SK-N-SH treated with all-trans-retinoic acid at 6 μM for 48 hours (cell line): Measurements from ENCODE around the gene SYTL2.
A peak's percentile ranks its signal among the peaks of the same experiment; 100 is the strongest.

Source experiments
- ATAC-seq: fragments of 200-7000 bp; cut with Tn5 transposase; 3 replicates; pipeline ENCODE4 v1.9.1; 2020; ENCODE audit warnings: mild to moderate bottlenecking, moderate library complexity
- ARNTL ChIP-seq: fragments of 450-650 bp; formaldehyde crosslinking; IDR thresholded peaks from 2 replicates; pipeline ENCODE4 v1.5.0; 2020; ENCODE audit warnings: low read depth, mild to moderate bottlenecking, moderate library complexity, borderline replicate concordance
- BACH2 ChIP-seq: fragments of 250-450 bp; sonication (Bioruptor Pico); IDR thresholded peaks from 2 replicates; pipeline ENCODE4 v1.9.0; 2021; ENCODE audit warnings: mild to moderate bottlenecking, borderline replicate concordance
- CREB5 ChIP-seq: fragments of 250-450 bp; sonication (Bioruptor Pico); IDR thresholded peaks from 2 replicates; pipeline ENCODE4 v1.5.1; 2020; ENCODE audit warnings: low read depth, mild to moderate bottlenecking, moderate library complexity
- CSDC2 ChIP-seq: fragments of 250-450 bp; sonication (Bioruptor Pico); IDR thresholded peaks from 2 replicates; pipeline ENCODE4 v1.5.0; 2020; ENCODE audit warnings: mild to moderate bottlenecking, moderate library complexity
- CSRNP3 ChIP-seq: fragments of 250-450 bp; sonication (Bioruptor Pico); IDR thresholded peaks from 2 replicates; pipeline ENCODE4 v1.5.1; 2021; ENCODE audit warnings: mild to moderate bottlenecking, moderate library complexity
- ESRRG ChIP-seq: fragments of 250-450 bp; sonication (Bioruptor Pico); IDR thresholded peaks from 2 replicates; pipeline ENCODE4 v1.6.1; 2021; ENCODE audit warnings: mild to moderate bottlenecking
- GLIS3 ChIP-seq: fragments of 250-450 bp; sonication (Bioruptor Pico); IDR thresholded peaks from 2 replicates; pipeline ENCODE4 v1.5.0; 2020; ENCODE audit warnings: mild to moderate bottlenecking, moderate library complexity
- ISL1 ChIP-seq: fragments of 250-450 bp; sonication (Bioruptor Pico); IDR thresholded peaks from 2 replicates; pipeline ENCODE4 v2.1.2; 2022; ENCODE audit warnings: mild to moderate bottlenecking, moderate library complexity
- OSR1 ChIP-seq: fragments of 250-450 bp; sonication (Bioruptor Pico); IDR thresholded peaks from 2 replicates; pipeline ENCODE4 v1.8.0; 2022; ENCODE audit warnings: moderate library complexity, mild to moderate bottlenecking, inconsistent platforms
- PATZ1 ChIP-seq: fragments of 250-450 bp; sonication (Bioruptor Pico); IDR thresholded peaks from 2 replicates; pipeline ENCODE4 v1.8.0; 2020; ENCODE audit warnings: mild to moderate bottlenecking, moderate library complexity, borderline replicate concordance
- POU6F1 ChIP-seq: fragments of 250-450 bp; sonication (Bioruptor Pico); IDR thresholded peaks from 2 replicates; pipeline ENCODE4 v1.8.0; 2021; ENCODE audit warnings: low read depth, mild to moderate bottlenecking, moderate library complexity, borderline replicate concordance
- PPARA ChIP-seq: fragments of 250-450 bp; sonication (Bioruptor Pico); IDR thresholded peaks from 2 replicates; pipeline ENCODE4 v1.5.0; 2020; ENCODE audit warnings: mild to moderate bottlenecking, borderline replicate concordance
- RARB ChIP-seq: fragments of 250-450 bp; sonication (Bioruptor Pico); IDR thresholded peaks from 2 replicates; pipeline ENCODE4 v1.8.0; 2021; ENCODE audit warnings: mild to moderate bottlenecking, moderate library complexity
- SNAI2 ChIP-seq: fragments of 250-450 bp; sonication (Bioruptor Pico); IDR thresholded peaks from 2 replicates; pipeline ENCODE4 v1.5.0; 2020; ENCODE audit warnings: mild to moderate bottlenecking, moderate library complexity
- TCF4 ChIP-seq: fragments of 250-450 bp; sonication (Bioruptor Pico); IDR thresholded peaks from 2 replicates; pipeline ENCODE4 v1.8.0; 2021; ENCODE audit warnings: mild to moderate bottlenecking, moderate library complexity, borderline replicate concordance
- TOX ChIP-seq: fragments of 250-450 bp; sonication (Bioruptor Pico); IDR thresholded peaks from 2 replicates; pipeline ENCODE4 v1.8.0; 2021; ENCODE audit warnings: mild to moderate bottlenecking, moderate library complexity, borderline replicate concordance
- TSHZ2 ChIP-seq: fragments of 250-450 bp; sonication (Bioruptor Pico); IDR thresholded peaks from 2 replicates; pipeline ENCODE4 v1.5.0; 2020; ENCODE audit warnings: mild to moderate bottlenecking, moderate library complexity
- ZFP3 ChIP-seq: fragments of 250-450 bp; sonication (Bioruptor Pico); IDR thresholded peaks from 2 replicates; pipeline ENCODE4 v1.5.0; 2020; ENCODE audit warnings: mild to moderate bottlenecking, moderate library complexity
- ZFP30 ChIP-seq: fragments of 450-650 bp; formaldehyde crosslinking; IDR thresholded peaks from 2 replicates; pipeline ENCODE4 v1.5.0; 2022; ENCODE audit warnings: mild to moderate bottlenecking, moderate library complexity
- ZNF565 ChIP-seq: fragments of 450-650 bp; formaldehyde crosslinking; conservative IDR thresholded peaks from 2 replicates; pipeline ENCODE4 v1.5.0; 2020; ENCODE audit warnings: low read depth, mild to moderate bottlenecking, moderate library complexity
- ZNF8 ChIP-seq: fragments of 450-650 bp; formaldehyde crosslinking; IDR thresholded peaks from 2 replicates; pipeline ENCODE4 v1.5.0; 2020; ENCODE audit warnings: mild to moderate bottlenecking, moderate library complexity

SYTL2 gene

GRCh38 chr11:85682330-85683305 is 128.3 kb downstream of the SYTL2 start:
- peak; percentile 54 for ATAC-seq
- TF ChIP-seq RARB (CRISPR knock-in tag) (no peak), CREB5 (no peak), TCF4 (no peak), ARNTL (CRISPR knock-in tag) (no peak), POU6F1 (CRISPR knock-in tag) (no peak), ISL1 (CRISPR knock-in tag) (no peak), ESRRG (CRISPR knock-in tag) (no peak), PPARA (CRISPR knock-in tag) (no peak), OSR1 (CRISPR knock-in tag) (no peak), CSRNP3 (CRISPR knock-in tag) (no peak), PATZ1 (CRISPR knock-in tag) (no peak), TSHZ2 (CRISPR knock-in tag) (no peak), ZFP3 (no peak), BACH2 (CRISPR knock-in tag) (no peak), ZNF8 (CRISPR knock-in tag) (no peak), SNAI2 (CRISPR knock-in tag) (no peak), GLIS3 (no peak)

GRCh38 chr11:85680897-85681296 is 130.0 kb downstream of the SYTL2 start:
- ATAC-seq = no peak
- no peak for TF ChIP-seq ARNTL (CRISPR knock-in tag)
- TF ChIP-seq CSDC2 (CRISPR knock-in tag) = no peak
- TF ChIP-seq ISL1 (CRISPR knock-in tag) = no peak
- no peak for TF ChIP-seq ZNF565 (CRISPR knock-in tag)
- no peak for TF ChIP-seq ZFP30 (CRISPR knock-in tag)
- no peak for TF ChIP-seq BACH2 (CRISPR knock-in tag)
- TF ChIP-seq PATZ1 (CRISPR knock-in tag) = no peak
- TF ChIP-seq TOX = no peak
- TF ChIP-seq ZFP3 = no peak
